Activated CD8-positive, alpha-beta memory T cell treated with anti-CD3 and anti-CD28 coated beads, Interleukin-2, amount 10 ng/mL, durations not matched to agents 7 days and 5 days (primary cell): ENCODE measurements around the gene MACROD2. TPM values are rescaled to one million over a fixed set of nuclear protein-coding genes. Genes with fewer than 3 reads are reported as not detected.

Source experiments
- ATAC-seq: fragments of 150-1000 bp; cut with Tn5 transposase; one replicate; pipeline ENCODE4 v1.10.0; 2021; ENCODE audit warnings: moderate library complexity
- CTCF ChIA-PET: fragments of 350-600 bp; sonication (Branson Sonifier 250); formaldehyde crosslinking; loops from one replicate; lab custom pipeline; 2021; ENCODE audit warnings: antibody characterized with exemption; lab: Charles Lee
- DNase-seq: peaks from one replicate; pipeline ENCODE4 v3.0.0-alpha.2; 2020
- H3K27ac Mint-ChIP-seq: one replicate; pipeline ENCODE4 v1.8.0; 2021; ENCODE audit warnings: mild to moderate bottlenecking, mixed read lengths
- H3K27me3 Mint-ChIP-seq: one replicate; pipeline ENCODE4 v1.8.0; 2021; ENCODE audit warnings: mixed read lengths
- H3K36me3 Mint-ChIP-seq: one replicate; pipeline ENCODE4 v1.8.0; 2021; ENCODE audit warnings: mild to moderate bottlenecking, mixed read lengths
- H3K4me1 Mint-ChIP-seq: one replicate; pipeline ENCODE4 v1.8.0; 2021; ENCODE audit warnings: mixed read lengths
- H3K4me3 Mint-ChIP-seq: one replicate; pipeline ENCODE4 v1.8.0; 2021; ENCODE audit warnings: mild to moderate bottlenecking, moderate library complexity, mixed read lengths
- H3K9me3 Mint-ChIP-seq: one replicate; pipeline ENCODE4 v1.8.0; 2022; ENCODE audit warnings: low read depth, mixed read lengths
- total RNA-seq, 2 experiments: library from RNA; stranded (reverse); gene quantifications; one replicate each; pipeline ENCODE4 v1.2.3, GENCODE V29; 2021

Gene MACROD2
- total RNA-seq, 2 experiments from 2014 or later: not detected

DNA sequence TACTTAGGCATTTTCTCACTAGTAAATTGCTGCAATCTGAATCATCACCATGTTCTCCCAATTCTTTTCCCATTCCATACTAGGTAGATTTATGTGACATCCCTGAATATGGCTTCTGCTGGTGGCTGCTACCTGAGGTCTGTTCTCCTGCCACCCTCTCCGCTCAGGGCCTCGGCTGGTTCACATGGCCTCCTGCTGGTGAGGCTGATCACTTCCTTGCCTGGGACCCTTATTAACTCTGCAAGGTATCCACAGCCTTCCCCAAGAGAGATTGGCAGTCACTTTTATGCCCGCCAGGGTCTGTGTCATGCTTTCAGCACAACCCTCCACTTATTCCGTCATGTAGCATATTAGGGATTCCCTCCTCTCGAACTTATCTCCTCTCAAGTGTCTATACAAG, 766.6 kb downstream of the MACROD2 start:
- Mint-ChIP-seq H3K27ac (no peak overlapping the region), H3K36me3 (no peaks in the 10 kb centered on the region), H3K4me3 (no peak overlapping the region), H3K27me3 (no peaks in the 10 kb centered on the region), H3K9me3 (peaks cover 22% of the 10 kb centered on the region), H3K4me1 (no peaks in the 10 kb centered on the region)
- CTCF ChIA-PET: no interaction called here
- ATAC-seq: no peak
- no peak for DNase-seq

DNA sequence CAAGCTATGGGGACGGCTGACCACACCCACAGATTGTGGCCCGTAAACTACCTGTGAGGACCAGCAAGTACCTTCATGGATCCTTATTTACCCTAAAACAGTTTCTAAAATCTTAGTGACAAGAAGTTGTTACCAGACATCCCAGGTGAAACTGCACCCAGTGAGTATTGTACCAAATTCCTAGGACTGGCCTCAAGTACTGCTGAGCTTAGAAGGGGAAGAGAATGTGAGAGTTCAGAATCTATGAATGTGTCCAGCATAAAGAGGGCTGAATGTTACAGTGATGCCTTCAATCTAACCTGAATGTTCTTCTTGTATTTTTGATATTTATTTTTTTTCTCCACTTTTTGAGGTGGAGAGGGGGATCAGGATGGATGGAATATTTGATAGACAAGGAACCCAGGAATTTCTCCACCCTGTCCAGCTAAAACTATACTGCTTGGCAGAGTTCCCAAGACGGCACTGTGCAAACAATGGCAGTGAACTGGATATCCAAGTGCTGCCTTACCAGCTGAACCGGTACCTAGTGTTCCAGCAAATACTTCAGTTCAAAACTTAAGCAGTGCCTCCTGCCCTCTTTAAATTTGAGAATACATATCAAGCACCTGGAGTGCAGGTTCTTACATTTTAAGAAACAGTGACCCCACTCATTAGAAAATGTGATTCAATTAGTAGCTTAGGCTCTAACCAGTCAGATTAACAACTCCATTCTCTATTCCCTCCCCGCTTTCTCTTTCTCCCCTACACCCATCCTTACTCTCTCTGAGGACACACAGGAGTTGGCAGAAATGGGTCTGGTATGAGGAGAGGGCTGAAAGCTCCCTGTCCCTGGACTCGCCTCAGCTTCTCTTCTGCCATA, 769.4 kb downstream of the MACROD2 start:
- ATAC-seq (no peak), DNase-seq (no peak)
- H3K4me3 Mint-ChIP-seq: no peak overlapping the region
- CTCF ChIA-PET: no interaction called here
- no peaks in the 10 kb centered on the region for H3K27me3 Mint-ChIP-seq
- H3K36me3 Mint-ChIP-seq: no peaks in the 10 kb centered on the region
- H3K4me1 Mint-ChIP-seq: no peaks in the 10 kb centered on the region
- no peak overlapping the region for H3K27ac Mint-ChIP-seq
- H3K9me3 Mint-ChIP-seq: peaks cover 22% of the 10 kb centered on the region

DNA sequence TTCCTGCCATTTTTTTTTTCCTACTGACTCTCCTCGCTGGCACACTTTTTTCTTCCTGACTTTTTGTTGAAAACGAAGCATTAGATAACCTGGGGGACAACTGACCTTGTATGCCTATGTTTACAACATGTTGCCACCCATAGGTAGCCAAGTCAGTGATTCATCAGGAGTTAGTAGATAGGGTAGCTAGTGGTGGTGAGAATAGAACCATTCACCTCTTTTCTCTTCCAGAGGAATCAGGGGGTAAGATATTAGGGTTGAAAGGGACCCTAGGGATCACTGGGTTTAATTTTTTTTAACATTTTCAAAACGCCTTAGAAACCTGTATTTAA, 770.0 kb downstream of the MACROD2 start:
- CTCF ChIA-PET: no interaction called here
- no peaks in the 10 kb centered on the region for H3K27me3 Mint-ChIP-seq
- H3K4me3 Mint-ChIP-seq: no peak overlapping the region
- H3K9me3 Mint-ChIP-seq: peaks cover 22% of the 10 kb centered on the region
- H3K36me3 Mint-ChIP-seq: no peaks in the 10 kb centered on the region
- H3K27ac Mint-ChIP-seq: no peak overlapping the region
- DNase-seq: no peak
- no peak for ATAC-seq
- H3K4me1 Mint-ChIP-seq: no peaks in the 10 kb centered on the region

DNA sequence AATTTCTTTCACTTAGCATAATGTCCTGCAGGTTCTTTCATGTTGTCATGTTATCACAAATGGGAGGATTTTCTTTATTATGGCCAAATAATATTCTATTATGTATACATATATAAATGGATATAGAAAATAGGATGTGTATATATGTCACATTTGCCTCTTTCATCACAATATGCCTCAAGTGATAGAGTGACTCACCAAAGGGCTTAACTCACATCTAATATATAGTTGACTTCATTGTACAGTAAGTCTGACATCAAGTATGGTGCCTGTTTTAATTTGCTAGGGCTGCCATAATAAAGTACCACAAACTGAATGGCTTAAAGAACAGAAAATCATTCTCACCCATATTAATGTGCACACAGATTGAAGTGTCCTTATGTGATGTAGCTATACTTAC, 778.2 kb downstream of the MACROD2 start:
- Mint-ChIP-seq H3K4me1 (no peaks in the 10 kb centered on the region), H3K4me3 (no peak overlapping the region), H3K9me3 (peaks cover 13% of the 10 kb centered on the region), H3K36me3 (no peaks in the 10 kb centered on the region), H3K27me3 (no peaks in the 10 kb centered on the region), H3K27ac (no peak overlapping the region)
- CTCF ChIA-PET: no interaction called here
- DNase-seq (no peak), ATAC-seq (no peak)

DNA sequence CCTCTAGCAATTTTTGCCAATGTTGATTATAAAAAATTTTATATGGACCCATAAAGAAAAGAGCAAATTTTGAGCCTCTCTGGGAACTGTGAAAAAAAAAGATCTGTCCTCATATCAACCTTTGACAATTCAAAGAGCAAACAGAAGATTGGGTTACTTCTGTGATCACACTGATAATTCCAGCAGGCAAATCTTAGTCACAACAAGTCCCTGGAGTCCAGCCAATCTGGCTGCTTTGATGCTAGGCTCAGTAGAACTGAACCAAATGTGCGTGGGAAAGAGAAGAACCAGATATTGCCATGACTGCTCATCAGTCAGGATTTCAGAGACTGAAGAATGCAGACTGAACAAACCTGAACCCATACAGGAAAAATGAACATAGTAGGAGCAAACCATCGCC, 780.5 kb downstream of the MACROD2 start:
- CTCF ChIA-PET: no interaction called here
- H3K27ac Mint-ChIP-seq: no peak overlapping the region
- no peaks in the 10 kb centered on the region for H3K27me3 Mint-ChIP-seq
- ATAC-seq (no peak), DNase-seq (no peak)
- no peaks in the 10 kb centered on the region for H3K36me3 Mint-ChIP-seq
- peaks cover 15% of the 10 kb centered on the region for H3K9me3 Mint-ChIP-seq
- no peaks in the 10 kb centered on the region for H3K4me1 Mint-ChIP-seq
- H3K4me3 Mint-ChIP-seq: no peak overlapping the region

DNA sequence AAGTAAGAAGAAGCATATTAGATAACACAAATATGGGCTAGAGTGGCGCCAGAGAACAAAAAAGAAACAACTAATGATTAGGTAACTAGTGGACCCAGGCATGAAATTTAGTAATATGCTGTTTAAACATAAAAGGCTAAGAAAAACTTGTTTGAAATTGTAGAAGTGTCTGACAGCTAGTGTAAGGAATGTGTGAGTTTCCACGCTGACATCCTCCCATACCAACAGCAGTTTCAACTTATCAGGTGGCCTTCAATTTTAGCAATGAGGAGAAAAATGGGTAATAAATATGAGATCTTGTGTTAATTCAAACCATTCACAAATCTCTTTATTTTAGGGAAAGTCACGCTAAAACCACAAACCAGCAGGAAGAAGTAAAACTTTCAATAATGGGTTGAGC, 782.3 kb downstream of the MACROD2 start:
- no peaks in the 10 kb centered on the region for H3K4me1 Mint-ChIP-seq
- H3K4me3 Mint-ChIP-seq: no peak overlapping the region
- H3K36me3 Mint-ChIP-seq: no peaks in the 10 kb centered on the region
- H3K27ac Mint-ChIP-seq: no peak overlapping the region
- DNase-seq (no peak), ATAC-seq (no peak)
- H3K9me3 Mint-ChIP-seq: peaks cover 17% of the 10 kb centered on the region
- CTCF ChIA-PET: no interaction called here
- no peaks in the 10 kb centered on the region for H3K27me3 Mint-ChIP-seq

DNA sequence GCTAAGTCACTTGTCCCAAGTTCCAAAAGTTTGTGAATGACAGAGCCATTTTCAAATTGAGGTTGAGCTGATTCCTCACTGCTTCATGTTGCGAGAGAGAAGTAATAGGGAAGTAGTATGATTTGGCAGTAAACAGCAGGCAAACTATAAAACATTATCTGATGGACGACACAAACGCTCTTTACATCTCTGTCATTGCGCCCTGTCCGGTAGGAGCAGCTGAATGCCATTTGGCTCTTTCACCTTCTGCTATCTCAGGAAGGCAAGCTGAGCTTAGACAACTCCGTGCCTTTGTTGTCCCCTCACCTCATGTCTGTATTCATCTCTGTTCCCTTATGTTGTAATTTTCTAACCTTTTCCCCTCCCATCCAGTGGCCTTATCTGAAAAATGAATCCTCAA, 782.8 kb downstream of the MACROD2 start:
- Mint-ChIP-seq H3K9me3 (peaks cover 17% of the 10 kb centered on the region), H3K36me3 (no peaks in the 10 kb centered on the region), H3K27ac (no peak overlapping the region), H3K4me1 (no peaks in the 10 kb centered on the region), H3K27me3 (no peaks in the 10 kb centered on the region), H3K4me3 (no peak overlapping the region)
- CTCF ChIA-PET: no interaction called here
- no peak for ATAC-seq
- no peak for DNase-seq

DNA sequence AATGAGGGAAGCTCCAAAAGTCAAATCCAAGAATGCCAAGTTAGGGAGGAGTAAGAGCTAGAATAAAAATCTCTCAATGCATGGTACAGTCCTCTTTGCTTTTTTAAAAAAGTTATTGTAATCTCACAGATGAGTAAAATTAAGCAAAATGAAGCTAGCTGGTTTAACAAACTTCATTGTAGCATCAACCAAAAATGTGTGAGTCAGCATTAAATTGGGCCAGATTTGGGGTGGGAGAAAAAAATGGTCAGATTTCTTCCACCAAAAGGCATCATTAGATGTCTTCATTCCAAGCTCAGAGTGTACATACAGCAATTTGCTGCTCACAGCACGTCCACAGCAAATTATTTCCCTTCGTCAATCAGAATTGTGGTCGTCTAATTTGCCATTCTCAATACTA, 783.6 kb downstream of the MACROD2 start:
- CTCF ChIA-PET: no interaction called here
- H3K36me3 Mint-ChIP-seq: peaks cover 1% of the 10 kb centered on the region
- H3K27me3 Mint-ChIP-seq: no peaks in the 10 kb centered on the region
- ATAC-seq (no peak), DNase-seq (no peak)
- H3K27ac Mint-ChIP-seq: no peak overlapping the region
- no peak overlapping the region for H3K4me3 Mint-ChIP-seq
- H3K9me3 Mint-ChIP-seq: peaks cover 16% of the 10 kb centered on the region
- H3K4me1 Mint-ChIP-seq: no peaks in the 10 kb centered on the region

DNA sequence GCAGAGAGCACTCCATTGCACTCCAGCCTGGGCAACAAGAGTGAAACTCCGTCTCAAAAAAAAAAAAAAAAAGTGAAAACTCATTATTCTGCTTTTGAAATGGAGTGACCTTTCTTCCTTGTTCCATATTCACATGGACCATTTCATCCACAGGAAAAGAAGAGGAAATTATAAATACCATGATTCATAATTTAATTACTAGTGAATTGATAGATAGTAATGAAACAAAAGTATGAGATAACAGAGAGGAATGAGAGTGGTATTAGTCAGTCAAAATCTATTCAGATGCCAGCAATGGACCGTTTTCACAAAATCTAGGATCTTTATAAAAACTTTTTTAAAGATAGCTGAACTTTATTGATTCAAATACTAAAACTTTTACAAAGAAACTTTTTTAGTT, 785.2 kb downstream of the MACROD2 start:
- Mint-ChIP-seq H3K27ac (no peak overlapping the region), H3K9me3 (peaks cover 20% of the 10 kb centered on the region), H3K36me3 (peaks cover 1% of the 10 kb centered on the region), H3K27me3 (no peaks in the 10 kb centered on the region), H3K4me1 (no peaks in the 10 kb centered on the region), H3K4me3 (no peak overlapping the region)
- DNase-seq (no peak), ATAC-seq (no peak)
- CTCF ChIA-PET: no interaction called here

DNA sequence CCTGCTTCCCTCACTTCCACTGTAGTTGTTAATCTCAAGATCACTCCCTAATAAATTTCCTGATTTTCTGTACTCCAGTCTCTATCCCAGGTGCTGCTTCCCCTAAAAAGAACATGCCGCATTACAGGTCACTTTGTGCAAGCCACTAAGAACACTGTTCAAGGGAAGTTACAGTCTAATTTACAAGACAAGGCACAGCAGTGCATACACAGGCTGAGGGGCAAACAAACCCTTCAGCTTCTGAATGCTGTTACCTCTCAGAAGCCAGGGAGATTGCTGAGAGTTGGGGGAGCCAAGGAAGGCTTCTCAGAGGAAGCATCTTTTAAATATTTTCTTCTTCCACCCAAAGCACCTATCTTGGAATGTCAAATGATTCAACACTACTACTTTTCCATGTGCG, 787.4 kb downstream of the MACROD2 start:
- peaks cover 21% of the 10 kb centered on the region for H3K9me3 Mint-ChIP-seq
- DNase-seq: no peak

DNA sequence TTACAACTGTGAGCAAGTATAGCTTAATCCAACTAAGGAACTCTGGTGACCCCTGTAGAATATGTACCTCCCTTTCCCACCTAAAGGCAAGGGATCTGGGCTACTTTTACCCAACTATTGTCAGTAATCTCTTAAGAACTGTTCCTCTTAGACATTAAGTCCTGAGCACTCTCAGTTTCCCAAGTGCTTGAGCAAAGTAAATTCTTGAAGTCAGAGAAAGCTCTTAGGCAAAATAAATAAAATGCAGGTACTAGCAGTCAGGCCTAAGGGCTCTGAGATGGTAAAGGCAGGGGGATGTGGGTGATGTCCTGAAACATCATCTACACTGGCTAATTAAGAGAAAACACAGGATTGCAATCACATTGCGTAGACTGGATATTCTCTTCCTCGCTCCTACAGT, 788.5 kb downstream of the MACROD2 start:
- H3K27me3 Mint-ChIP-seq: no peaks in the 10 kb centered on the region
- H3K9me3 Mint-ChIP-seq: peaks cover 15% of the 10 kb centered on the region
- H3K4me1 Mint-ChIP-seq: no peaks in the 10 kb centered on the region
- H3K27ac Mint-ChIP-seq: no peak overlapping the region
- ATAC-seq (no peak), DNase-seq (no peak)
- no peak overlapping the region for H3K4me3 Mint-ChIP-seq
- CTCF ChIA-PET: no interaction called here
- peaks cover 1% of the 10 kb centered on the region for H3K36me3 Mint-ChIP-seq

More for the DNA sequence above, 787.4 kb downstream of the MACROD2 start:
- CTCF ChIA-PET: no interaction called here
- Mint-ChIP-seq H3K27ac (no peak overlapping the region), H3K27me3 (no peaks in the 10 kb centered on the region), H3K4me3 (no peak overlapping the region), H3K4me1 (no peaks in the 10 kb centered on the region), H3K36me3 (peaks cover 1% of the 10 kb centered on the region)
- ATAC-seq: no peak

DNA sequence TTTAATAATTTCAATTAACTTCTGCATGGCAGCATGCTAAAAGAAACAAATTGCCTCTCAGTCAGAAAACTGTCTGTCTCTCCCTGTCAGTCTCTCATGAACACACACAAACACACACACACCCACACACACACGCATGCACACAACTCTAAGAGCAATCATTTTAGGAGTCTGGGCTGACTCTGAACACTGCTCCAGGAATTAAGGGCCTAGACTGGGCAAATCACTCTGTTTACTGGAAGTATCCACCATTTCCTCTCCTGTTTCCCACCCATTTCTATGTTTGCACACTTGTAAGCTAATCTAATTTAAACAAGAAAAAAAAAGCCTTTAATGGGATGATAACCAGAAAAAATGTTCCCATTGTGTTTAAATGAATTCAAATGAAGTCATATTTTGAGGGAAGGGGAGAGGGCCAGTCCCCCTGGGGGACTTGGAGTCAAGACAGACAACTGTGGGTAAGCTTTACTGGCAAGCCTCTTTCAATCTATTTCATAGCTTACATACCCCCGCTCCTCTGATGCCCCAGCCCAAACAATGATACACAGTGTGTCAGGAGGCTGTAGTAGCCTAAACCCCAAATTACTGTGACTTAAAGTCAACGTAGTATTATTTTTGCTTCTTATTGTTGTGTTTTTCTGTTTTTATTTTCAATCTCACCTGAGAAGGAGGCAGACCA, 789.9 kb downstream of the MACROD2 start:
- H3K27me3 Mint-ChIP-seq: no peaks in the 10 kb centered on the region
- DNase-seq: no peak
- CTCF ChIA-PET: no interaction called here
- H3K4me1 Mint-ChIP-seq: no peaks in the 10 kb centered on the region
- peaks cover 13% of the 10 kb centered on the region for H3K9me3 Mint-ChIP-seq
- no peak overlapping the region for H3K27ac Mint-ChIP-seq
- peaks cover 1% of the 10 kb centered on the region for H3K36me3 Mint-ChIP-seq
- no peak overlapping the region for H3K4me3 Mint-ChIP-seq
- no peak for ATAC-seq

DNA sequence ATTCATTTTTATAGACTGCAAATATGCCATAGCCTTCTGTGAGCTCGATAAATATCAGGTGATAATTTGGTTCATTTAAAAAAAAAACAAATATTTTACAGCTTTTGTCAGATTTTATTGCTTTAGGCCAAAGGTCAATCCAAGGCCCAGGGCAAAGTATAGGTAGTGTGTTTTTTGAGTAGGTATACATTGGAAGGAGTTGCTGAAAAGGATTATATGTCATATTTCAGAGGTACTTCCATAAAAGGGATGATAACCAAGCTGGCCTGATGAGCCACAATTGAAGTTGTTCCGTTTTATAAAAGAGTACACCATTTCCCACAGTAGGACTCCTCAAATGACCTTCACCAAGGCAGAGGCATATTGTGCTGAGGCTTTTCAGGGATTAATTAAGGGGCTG, 794.9 kb downstream of the MACROD2 start:
- no peak overlapping the region for H3K27ac Mint-ChIP-seq
- CTCF ChIA-PET: no interaction called here
- peaks cover 7% of the 10 kb centered on the region for H3K9me3 Mint-ChIP-seq
- ATAC-seq (no peak), DNase-seq (no peak)
- H3K36me3 Mint-ChIP-seq: no peaks in the 10 kb centered on the region
- H3K4me1 Mint-ChIP-seq: no peaks in the 10 kb centered on the region
- H3K27me3 Mint-ChIP-seq: no peaks in the 10 kb centered on the region
- no peak overlapping the region for H3K4me3 Mint-ChIP-seq
